ELR (cell line): ENCODE results near the gene TSPEAR.

Source experiments
- DNase-seq: peaks from one replicate; pipeline ENCODE4 v3.0.0-alpha.2; 2015; ENCODE audit warnings: low read depth

Gene TSPEAR

DNA sequence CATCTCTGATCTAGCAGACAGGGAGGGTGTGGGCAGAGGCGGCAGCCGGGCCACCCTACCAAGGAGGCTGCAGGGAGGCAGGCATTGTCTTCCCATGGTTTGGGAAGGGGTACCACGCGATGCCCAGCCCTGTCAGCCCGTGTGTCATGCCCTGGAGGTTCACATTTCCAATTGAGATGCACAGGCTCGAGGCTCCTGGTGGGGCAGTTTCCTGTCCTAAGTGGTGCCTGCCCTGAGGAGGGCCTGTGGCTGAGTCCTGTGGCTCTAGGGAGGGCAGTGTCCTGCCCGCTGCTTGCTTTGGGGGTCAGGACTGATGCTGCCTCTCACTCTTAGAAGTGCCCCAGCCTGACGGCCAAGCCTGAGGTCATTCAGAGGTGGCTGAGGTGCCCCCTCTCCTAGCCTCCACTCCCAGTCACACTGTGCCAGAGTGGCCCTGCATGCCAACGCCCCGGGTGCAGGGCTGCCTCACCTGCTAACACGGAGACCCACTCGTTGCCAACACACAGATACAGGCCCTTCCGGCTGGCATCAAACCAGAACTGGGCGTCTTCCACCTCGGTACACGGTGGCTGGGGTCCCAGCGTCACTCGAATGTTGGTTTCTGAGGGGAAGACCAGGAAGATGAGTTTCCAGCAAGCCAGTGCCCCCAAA is 183.3 kb downstream of the TSPEAR start:
- no peak for DNase-seq

GRCh38 chr21:44527156-44527982 is 184.0 kb downstream of the TSPEAR start:
- no peak for DNase-seq

GRCh38 chr21:44526096-44526997 is 185.0 kb downstream of the TSPEAR start:
- DNase-seq = no peak

DNA sequence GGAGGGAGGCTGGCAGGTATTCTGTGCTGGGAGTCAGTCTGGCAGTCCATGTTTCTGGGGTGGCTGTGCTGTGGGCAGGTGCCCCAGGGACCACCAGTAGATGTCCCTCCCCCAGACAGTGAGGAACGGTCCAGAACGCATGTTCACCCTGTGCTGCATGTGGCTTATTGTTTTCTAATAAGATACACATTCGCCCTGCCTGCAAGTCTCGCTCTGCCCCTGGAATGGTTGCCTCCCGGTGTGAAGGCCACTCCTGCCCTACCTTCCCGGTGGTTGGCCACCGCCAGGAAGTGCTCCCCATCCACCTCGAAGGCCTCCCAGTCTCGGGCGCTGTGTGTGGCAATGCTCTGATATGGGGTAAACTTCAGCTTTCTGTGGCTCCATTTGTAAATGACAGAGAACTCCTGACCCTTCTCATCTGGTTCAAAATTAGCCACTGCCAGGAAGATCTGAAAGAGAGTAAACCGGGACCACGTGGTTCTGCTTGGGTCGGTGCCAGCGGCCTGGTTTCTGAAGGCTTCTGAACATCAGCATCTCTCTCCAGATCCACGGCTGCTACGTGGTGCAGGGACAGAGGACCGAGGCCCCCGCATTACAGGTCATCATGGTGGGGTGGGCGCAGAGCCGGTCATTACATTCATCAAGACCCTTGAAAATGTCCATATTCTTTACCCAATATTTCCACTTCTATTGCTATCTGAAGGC is 185.8 kb downstream of the TSPEAR start:
- no peak for DNase-seq

- no peak for DNase-seq
Observed at GRCh38 chr21:44524414-44525371, 186.7 kb downstream of the TSPEAR start.

GRCh38 chr21:44523567-44524413 is 187.6 kb downstream of the TSPEAR start:
- no peak for DNase-seq

GRCh38 chr21:44522753-44523204 is 188.6 kb downstream of the TSPEAR start:
- no peak for DNase-seq

GRCh38 chr21:44521928-44522752 is 189.2 kb downstream of the TSPEAR start:
- DNase-seq = no peak

DNA sequence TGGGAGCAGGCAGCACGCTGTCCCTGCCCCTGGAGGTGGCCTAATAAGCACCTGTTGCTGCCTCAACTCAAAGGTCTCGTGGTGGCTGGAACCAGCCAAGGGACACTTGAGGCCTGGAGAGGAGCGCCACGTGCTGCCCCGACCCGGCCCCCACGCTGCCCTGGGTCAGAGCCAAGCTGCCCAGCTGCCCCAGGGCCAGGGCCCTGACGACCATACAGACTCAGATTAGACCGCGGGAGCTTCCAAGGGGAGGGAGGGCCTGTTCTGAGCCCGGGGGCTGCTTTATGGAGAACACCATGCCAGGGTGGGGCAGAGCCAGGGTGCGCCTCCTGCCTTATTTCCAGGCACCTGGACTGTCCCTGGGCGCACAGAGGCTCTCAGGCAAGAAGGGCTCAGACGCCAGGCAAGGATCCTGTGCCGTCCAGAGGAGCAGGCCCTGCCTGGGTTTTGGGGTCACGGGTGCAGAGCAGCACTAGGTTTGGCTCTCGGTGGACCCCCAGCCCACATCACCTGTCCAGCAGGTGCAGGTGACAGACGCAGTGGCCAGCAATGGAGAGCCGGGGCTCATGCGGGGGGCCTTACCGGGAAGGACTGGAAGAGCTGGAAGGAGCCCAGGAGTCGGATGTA is 190.0 kb downstream of the TSPEAR start:
- no peak for DNase-seq

DNA sequence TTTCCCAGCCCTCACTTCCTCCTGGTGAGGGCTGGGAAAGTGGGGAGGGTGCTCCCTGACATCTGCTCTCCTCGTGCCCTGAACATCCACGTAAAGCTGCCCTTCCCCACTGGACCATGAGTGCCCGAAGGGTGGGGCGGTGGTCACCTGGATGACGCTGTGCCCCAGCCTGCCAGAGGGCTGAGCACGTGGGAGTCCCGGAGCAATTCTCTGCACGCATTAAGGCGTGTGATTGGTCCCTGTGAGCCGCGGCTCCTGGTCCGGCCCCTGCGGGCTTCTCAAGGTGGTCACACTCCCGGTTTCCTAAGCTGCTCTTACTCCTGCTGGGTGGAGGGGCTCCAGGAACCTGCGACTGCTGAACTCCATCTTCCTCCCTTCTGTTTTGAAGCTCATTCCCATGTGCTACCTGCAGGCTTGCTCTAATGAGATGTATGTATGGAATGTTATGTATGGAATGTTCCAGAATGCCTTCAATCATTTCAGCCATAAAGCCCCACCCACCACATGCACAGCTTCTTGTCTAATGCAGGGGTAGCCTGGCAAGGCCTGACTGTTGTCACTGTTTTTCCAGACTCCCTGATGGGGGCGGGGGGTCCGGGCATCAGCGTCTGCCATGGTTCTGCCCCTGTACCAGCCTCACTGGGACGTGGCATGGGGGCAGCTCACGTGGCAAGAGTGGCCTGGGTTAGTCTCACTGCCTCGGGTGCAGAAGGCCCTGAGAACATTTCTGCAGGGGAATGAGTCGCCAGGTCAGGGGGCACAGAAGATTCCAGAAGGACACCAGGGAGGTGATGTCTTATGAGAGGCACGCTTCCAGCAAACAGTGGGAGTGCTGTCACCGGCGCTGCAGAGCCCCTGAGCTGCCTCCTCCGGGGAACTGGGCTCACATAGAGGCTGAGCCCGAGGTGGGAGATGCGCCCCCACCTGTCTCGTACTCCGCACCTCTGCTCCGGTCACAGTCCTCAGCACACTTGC is 190.8 kb downstream of the TSPEAR start:
- no peak for DNase-seq

DNA sequence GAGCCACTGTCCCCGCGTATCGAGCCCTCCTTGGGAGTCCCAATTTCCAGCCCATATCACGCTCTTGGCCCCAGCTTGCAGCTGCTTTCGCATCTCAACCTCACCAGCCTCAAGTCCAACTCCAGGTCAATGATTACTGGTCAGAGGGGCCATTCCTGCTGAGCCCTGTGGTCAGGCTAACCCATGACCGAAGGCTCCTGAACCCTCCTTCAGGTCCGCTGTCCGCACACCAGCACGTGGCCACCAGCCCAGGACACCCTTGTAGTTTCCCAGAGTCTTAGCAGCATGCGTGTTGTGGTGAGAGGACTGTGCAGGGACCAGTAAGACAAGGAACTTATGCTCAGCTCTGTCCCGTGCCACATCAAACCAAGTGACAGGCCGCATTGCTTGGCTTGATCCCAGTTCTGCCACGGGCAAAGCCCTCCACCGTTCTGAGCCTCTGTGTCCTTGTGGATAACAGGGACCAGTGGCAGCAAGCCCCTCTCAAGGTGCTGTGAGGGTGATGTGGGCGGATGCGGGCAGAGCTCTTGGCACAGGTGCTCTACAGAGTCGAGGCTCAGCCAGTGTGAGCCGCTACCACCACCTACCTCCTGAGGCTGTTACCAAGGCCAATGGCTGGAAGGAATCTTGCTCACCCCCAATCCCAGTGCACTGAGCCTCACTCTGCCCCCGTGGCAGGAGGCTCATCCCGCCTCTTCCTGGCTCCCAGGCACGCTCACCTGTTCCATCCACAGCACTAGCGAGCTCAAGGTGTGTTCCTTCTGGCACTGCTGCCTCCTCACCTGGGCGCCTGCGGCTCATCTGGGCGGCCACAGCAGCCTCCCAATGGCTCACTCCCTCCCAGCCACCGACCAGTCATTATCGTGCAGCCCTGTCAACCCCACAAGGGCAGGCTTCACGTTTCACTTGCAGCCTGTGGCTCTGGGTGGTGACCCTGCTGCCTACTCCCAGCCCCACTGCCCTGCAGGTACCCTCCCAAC is 191.7 kb downstream of the TSPEAR start:
- no peak for DNase-seq

DNA sequence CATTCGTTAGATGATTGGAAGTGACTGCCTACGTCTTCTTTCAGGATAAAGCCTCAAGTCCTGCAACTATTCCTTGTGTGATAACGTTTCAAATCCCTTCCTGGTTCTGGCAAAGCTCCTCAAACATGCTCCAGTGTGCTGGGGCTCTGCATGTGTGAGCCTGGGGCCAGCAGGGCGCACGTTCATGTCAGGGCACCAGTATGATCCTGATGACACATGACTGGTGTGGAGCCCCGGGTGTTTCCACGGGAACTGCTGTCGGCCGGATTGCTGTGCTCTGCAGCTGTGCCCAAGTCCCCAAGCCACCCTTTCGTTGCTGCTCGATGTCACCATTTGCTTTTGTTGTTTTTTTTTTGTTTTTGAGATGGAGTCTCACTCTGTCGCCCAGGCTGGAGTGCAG is 192.7 kb downstream of the TSPEAR start:
- DNase-seq = no peak

DNA sequence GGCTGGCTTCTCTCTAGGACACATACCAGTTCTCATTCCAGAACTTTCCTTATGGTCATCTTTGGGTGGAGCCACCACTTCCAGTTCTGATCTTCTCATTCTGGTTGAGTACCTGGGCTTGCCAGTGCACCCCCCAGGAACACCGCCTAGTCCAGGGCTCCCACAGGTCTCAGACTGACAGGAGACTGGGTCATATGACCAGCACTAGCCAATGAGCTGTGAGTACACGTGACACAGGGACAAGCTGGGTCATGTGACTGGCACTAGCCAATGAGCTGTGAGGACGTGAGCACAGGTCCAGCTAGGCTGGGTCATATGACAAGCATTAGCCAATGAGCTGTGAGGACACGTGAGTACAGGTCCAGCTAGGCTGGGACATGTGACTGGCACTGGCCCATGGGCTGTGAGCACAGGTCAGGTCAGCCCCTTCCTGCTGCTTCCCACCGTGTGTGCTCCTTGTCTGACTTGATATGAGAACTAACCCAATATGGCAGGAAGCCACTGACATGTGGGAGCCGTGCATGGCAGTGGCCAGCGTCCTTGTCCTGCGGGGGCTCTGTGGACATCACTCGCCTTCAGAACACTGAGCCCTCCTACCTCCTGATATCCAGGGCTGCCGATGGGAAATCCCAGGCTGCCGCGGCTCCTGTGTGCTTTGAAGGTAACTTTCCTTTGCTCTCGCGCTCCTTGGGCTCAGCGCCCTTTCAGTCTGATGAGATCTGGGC is 194.0 kb downstream of the TSPEAR start:
- DNase-seq = peak; percentile 6

GRCh38 chr21:44516828-44517174 is 194.6 kb downstream of the TSPEAR start:
- DNase-seq = no peak

DNA sequence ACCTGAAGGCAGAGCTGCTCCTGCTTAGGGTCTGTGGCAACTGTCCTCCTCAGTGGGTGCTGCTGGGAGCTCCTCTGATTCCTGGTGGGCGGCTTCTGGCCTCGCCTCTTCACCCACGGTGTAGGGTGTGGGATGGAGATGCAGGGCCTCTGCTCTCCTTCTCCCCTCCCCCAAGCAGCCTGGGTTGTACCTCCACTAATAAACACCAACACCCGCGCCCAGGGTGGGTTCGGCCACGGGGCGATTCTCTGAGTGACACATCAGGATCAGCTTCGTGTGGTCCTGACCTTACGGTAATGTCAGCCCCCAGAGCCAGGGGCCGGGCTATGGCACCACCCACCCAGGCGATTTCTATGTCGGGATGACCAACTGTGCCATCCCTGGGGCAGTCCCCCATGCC is 195.0 kb downstream of the TSPEAR start:
- DNase-seq = no peak
